Osteocyte (in vitro differentiated cells): ENCODE measurements around the gene LRRC14B. TPM values are rescaled to one million over a fixed set of nuclear protein-coding genes. Genes with fewer than 3 reads are reported as not detected.
"Not testable (repeated sequence)": the region's sequence is repeated elsewhere in the genome, so short reads cannot be mapped to it uniquely, and the experiment has no call there.

Experiments
- DNase-seq: peaks from one replicate; pipeline ENCODE4 v3.0.0; 2021; ENCODE audit warnings: mixed read lengths; ENCODE audit not compliant: unreplicated experiment; ENCODE audit errors: extremely low spot score
- H3K27ac Mint-ChIP-seq: one replicate; pipeline ENCODE4 v1.8.0; 2021; ENCODE audit warnings: mild to moderate bottlenecking, mixed read lengths; ENCODE audit not compliant: unreplicated experiment
- H3K27me3 Mint-ChIP-seq: one replicate; pipeline ENCODE4 v1.8.0; 2021; ENCODE audit warnings: mixed read lengths; ENCODE audit not compliant: unreplicated experiment
- H3K36me3 Mint-ChIP-seq: one replicate; pipeline ENCODE4 v1.8.0; 2021; ENCODE audit warnings: mixed read lengths; ENCODE audit not compliant: unreplicated experiment
- H3K4me1 Mint-ChIP-seq: one replicate; pipeline ENCODE4 v1.8.0; 2021; ENCODE audit warnings: mixed read lengths; ENCODE audit not compliant: unreplicated experiment
- H3K4me3 Mint-ChIP-seq: one replicate; pipeline ENCODE4 v1.8.0; 2021; ENCODE audit warnings: mild to moderate bottlenecking, moderate library complexity, mixed read lengths; ENCODE audit not compliant: unreplicated experiment
- H3K9me3 Mint-ChIP-seq: one replicate; pipeline ENCODE4 v1.8.0; 2021; ENCODE audit warnings: mixed read lengths; ENCODE audit not compliant: unreplicated experiment
- CTCF ChIP-seq: fragments of 200-600 bp; sonication (generic); IDR thresholded peaks from 2 replicates; pipeline ENCODE4 v1.5.0; 2021; ENCODE audit warnings: antibody characterized with exemption, mild to moderate bottlenecking, moderate library complexity
- total RNA-seq: library from RNA; stranded (reverse); gene quantifications from 2 replicates; pipeline ENCODE4 v1.2.1, GENCODE V29; 2021

LRRC14B gene
- total RNA-seq, 1 donor from 2014 or later, result not detected

GRCh38 chr5:192970-193831, 1.9 kb downstream of the LRRC14B start:
- no peaks in the 10 kb centered on the region for H3K36me3 Mint-ChIP-seq
- DNase-seq, result no peak
- no peak overlapping the region for H3K4me3 Mint-ChIP-seq
- no peak overlapping the region for H3K27ac Mint-ChIP-seq
- no peaks in the 10 kb centered on the region for H3K9me3 Mint-ChIP-seq
- H3K4me1 Mint-ChIP-seq, result peaks cover 6% of the 10 kb centered on the region
- TF ChIP-seq CTCF, result no peak
- H3K27me3 Mint-ChIP-seq, result no peaks in the 10 kb centered on the region

- Mint-ChIP-seq H3K4me3 (no peak overlapping the region), H3K9me3 (no peaks in the 10 kb centered on the region), H3K4me1 (no peaks in the 10 kb centered on the region), H3K27me3 (no peaks in the 10 kb centered on the region), H3K27ac (no peak overlapping the region), H3K36me3 (no peaks in the 10 kb centered on the region)
- TF ChIP-seq CTCF, result no peak
- no peak for DNase-seq
Observed at GRCh38 chr5:194102-194501, 2.8 kb downstream of the LRRC14B start.

- no peaks in the 10 kb centered on the region for H3K9me3 Mint-ChIP-seq
- TF ChIP-seq CTCF, result no peak
- H3K27me3 Mint-ChIP-seq, result no peaks in the 10 kb centered on the region
- DNase-seq, result no peak
- H3K4me3 Mint-ChIP-seq, result no peak overlapping the region
- no peaks in the 10 kb centered on the region for H3K4me1 Mint-ChIP-seq
- H3K36me3 Mint-ChIP-seq, result no peaks in the 10 kb centered on the region
- no peak overlapping the region for H3K27ac Mint-ChIP-seq
Observed at GRCh38 chr5:194603-195209, 3.4 kb downstream of the LRRC14B start.

- Mint-ChIP-seq H3K4me3 (no peak overlapping the region), H3K4me1 (no peaks in the 10 kb centered on the region), H3K36me3 (no peaks in the 10 kb centered on the region), H3K27ac (no peak overlapping the region), H3K27me3 (no peaks in the 10 kb centered on the region), H3K9me3 (no peaks in the 10 kb centered on the region)
- no peak for TF ChIP-seq CTCF
- no peak for DNase-seq
Observed at GRCh38 chr5:195401-196160, 4.3 kb downstream of the LRRC14B start.

- H3K27me3 Mint-ChIP-seq, result no peaks in the 10 kb centered on the region
- no peak for TF ChIP-seq CTCF
- H3K36me3 Mint-ChIP-seq, result no peaks in the 10 kb centered on the region
- H3K9me3 Mint-ChIP-seq, result no peaks in the 10 kb centered on the region
- H3K27ac Mint-ChIP-seq, result no peak overlapping the region
- no peak for DNase-seq
- no peaks in the 10 kb centered on the region for H3K4me1 Mint-ChIP-seq
- no peak overlapping the region for H3K4me3 Mint-ChIP-seq
Observed at GRCh38 chr5:196350-196749, 5.1 kb downstream of the LRRC14B start.

- not testable (repeated sequence) for H3K27ac Mint-ChIP-seq, H3K36me3 Mint-ChIP-seq, H3K9me3 Mint-ChIP-seq, H3K4me1 Mint-ChIP-seq, DNase-seq, H3K4me3 Mint-ChIP-seq, H3K27me3 Mint-ChIP-seq
Observed at GRCh38 chr5:197031-197430, 5.7 kb downstream of the LRRC14B start.
